SU-DHL-6 (cell line): ENCODE measurements around the gene ZFTA.

Source experiments
- H2AFZ ChIP-seq: fragments of 200-600 bp; sonication (generic); 2 replicates; pipeline ENCODE4 v1.6.1; 2014; ENCODE audit warnings: low read depth, mild to moderate bottlenecking, moderate library complexity, mixed read lengths, antibody characterized with exemption, low read length; ENCODE audit not compliant: severe bottlenecking
- H3F3A ChIP-seq: fragments of 200-600 bp; shearing (Covaris generic); 2 replicates; pipeline ENCODE4 v1.6.0; 2016; ENCODE audit warnings: antibody characterized with exemption, mild to moderate bottlenecking; ENCODE audit not compliant: insufficient read depth
- H3K27ac ChIP-seq: fragments of 200-600 bp; sonication (generic); 2 replicates; pipeline ENCODE4 v1.5.1; 2016; ENCODE audit warnings: low read depth, mild to moderate bottlenecking, low read length, moderate library complexity, mixed read lengths
- H3K27me3 ChIP-seq: fragments of 200-600 bp; sonication (generic), shearing (Covaris generic); 2 replicates; pipeline ENCODE4 v1.6.0; 2014; ENCODE audit warnings: mild to moderate bottlenecking, low read length
- H3K36me3 ChIP-seq: fragments of 200-600 bp; sonication (generic); 2 replicates; pipeline ENCODE4 v1.6.1; 2014; ENCODE audit warnings: mild to moderate bottlenecking, low read length, mixed read lengths
- H3K4me2 ChIP-seq: fragments of 300-600, 200-600 bp; shearing (Covaris generic), sonication (generic); 2 replicates; pipeline ENCODE4 v1.6.0; 2014; ENCODE audit warnings: low read length, low read depth, mild to moderate bottlenecking; ENCODE audit not compliant: poor library complexity, severe bottlenecking
- H3K4me3 ChIP-seq: fragments of 200-600 bp; sonication (generic); 2 replicates; pipeline ENCODE4 v1.5.1; 2014; ENCODE audit warnings: antibody characterized with exemption, low read length, mild to moderate bottlenecking, mixed read lengths; ENCODE audit not compliant: insufficient read depth, poor library complexity, severe bottlenecking
- H3K79me2 ChIP-seq: fragments of 200-600 bp; sonication (generic); 2 replicates; pipeline ENCODE4 v1.6.1; 2014; ENCODE audit warnings: mild to moderate bottlenecking, low read length, moderate library complexity; ENCODE audit not compliant: insufficient read depth
- H3K9ac ChIP-seq: fragments of 200-600 bp; sonication (generic); 2 replicates; pipeline ENCODE4 v1.7.0; 2014; ENCODE audit warnings: mild to moderate bottlenecking, low read length
- H3K9me2 ChIP-seq: fragments of 200-600 bp; sonication (generic); replicated peaks from 2 replicates; pipeline ENCODE4 v1.6.1; 2014; ENCODE audit warnings: low read length; ENCODE audit not compliant: insufficient read depth
- H3K9me3 ChIP-seq: fragments of 200-600 bp; sonication (generic); 2 replicates; pipeline ENCODE4 v1.6.1; 2014; ENCODE audit warnings: low read length, mixed read lengths; ENCODE audit not compliant: insufficient read depth
- H4K20me1 ChIP-seq: fragments of 200-600 bp; sonication (generic); 2 replicates; pipeline ENCODE4 v1.6.1; 2014; ENCODE audit warnings: low read depth, mild to moderate bottlenecking, antibody characterized with exemption, low read length, moderate library complexity, mixed read lengths
- EZH2phosphoT487 ChIP-seq: fragments of 200-600 bp; sonication (generic), shearing (Covaris generic); conservative IDR thresholded peaks from 2 replicates; pipeline ENCODE4 v1.6.1; 2018; ENCODE audit warnings: mild to moderate bottlenecking, antibody characterized with exemption, low read length, moderate library complexity, mixed read lengths
- TF ChIP-seq, protein P1 (sequence below): fragments of 200-600 bp; sonication (generic); IDR thresholded peaks from one replicate; pipeline ENCODE4 v1.5.1; 2017; ENCODE audit warnings: antibody characterized with exemption, mild to moderate bottlenecking, low read length, moderate library complexity; ENCODE audit not compliant: insufficient read depth, poor library complexity, severe bottlenecking

The ZFTA gene

DNA sequence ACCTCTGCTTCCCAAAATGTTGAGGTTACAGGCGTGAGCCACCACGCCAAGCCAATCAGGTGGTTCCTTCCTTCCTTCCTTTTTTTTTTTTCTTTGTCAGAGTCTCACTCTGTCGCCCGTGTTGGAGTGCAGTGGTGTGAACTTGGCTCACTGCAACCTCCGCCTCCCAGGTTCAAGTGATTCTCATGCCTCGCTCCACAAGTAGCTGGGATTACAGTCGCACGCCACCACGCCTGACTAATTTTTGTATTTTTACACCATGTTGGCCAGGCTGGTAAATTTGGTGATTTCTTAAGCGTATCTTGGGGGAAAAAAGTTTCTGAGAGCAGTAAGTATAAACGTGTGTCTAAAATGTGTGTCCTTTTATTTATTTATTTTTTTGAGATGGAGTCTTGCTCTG lies 26.5 kb upstream of the ZFTA start:
- Histone ChIP-seq H3K27ac (no peak overlapping the region), H3K4me2 (no peak overlapping the region)

DNA sequence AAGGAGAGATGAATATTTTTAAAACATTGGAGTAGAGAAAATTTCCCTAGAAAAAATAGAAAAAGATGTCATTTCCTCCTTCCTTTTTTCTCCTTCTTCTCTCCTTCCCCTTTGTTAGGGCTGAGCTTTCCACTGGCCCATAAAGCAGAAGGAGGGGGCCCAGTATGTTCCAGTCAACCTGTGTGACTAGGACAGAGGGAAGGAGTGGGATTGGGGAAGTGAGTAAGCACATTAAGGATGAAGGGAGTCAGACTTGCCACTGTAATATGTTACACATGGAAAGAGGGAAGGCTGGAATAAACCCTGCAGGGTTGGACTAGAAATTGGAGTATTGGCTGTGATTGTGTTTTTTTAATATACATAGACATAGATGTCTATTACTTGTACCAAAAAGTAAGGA lies 24.6 kb upstream of the ZFTA start:
- no peak overlapping the region for H3K27ac ChIP-seq
- 0 out of 2 replicates have a peak, but pooled peaks cover 2% of the 10 kb centered on the region for H3K36me3 ChIP-seq
- H3F3A ChIP-seq = no peaks in the 10 kb centered on the region
- no peaks in the 10 kb centered on the region for H3K79me2 ChIP-seq
- TF ChIP-seq, protein P1, sequence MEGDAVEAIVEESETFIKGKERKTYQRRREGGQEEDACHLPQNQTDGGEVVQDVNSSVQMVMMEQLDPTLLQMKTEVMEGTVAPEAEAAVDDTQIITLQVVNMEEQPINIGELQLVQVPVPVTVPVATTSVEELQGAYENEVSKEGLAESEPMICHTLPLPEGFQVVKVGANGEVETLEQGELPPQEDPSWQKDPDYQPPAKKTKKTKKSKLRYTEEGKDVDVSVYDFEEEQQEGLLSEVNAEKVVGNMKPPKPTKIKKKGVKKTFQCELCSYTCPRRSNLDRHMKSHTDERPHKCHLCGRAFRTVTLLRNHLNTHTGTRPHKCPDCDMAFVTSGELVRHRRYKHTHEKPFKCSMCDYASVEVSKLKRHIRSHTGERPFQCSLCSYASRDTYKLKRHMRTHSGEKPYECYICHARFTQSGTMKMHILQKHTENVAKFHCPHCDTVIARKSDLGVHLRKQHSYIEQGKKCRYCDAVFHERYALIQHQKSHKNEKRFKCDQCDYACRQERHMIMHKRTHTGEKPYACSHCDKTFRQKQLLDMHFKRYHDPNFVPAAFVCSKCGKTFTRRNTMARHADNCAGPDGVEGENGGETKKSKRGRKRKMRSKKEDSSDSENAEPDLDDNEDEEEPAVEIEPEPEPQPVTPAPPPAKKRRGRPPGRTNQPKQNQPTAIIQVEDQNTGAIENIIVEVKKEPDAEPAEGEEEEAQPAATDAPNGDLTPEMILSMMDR = no peak
- peaks cover 12% of the 10 kb centered on the region; the same call in 1 of the 2 replicates for H3K9me3 ChIP-seq
- no peak overlapping the region for H2AFZ ChIP-seq
- H3K4me3 ChIP-seq = no peak overlapping the region
- H4K20me1 ChIP-seq = no peaks in the 10 kb centered on the region
- H3K4me2 ChIP-seq = no peak overlapping the region
- H3K27me3 ChIP-seq = no peaks in the 10 kb centered on the region
- no peaks in the 10 kb centered on the region for H3K9me2 ChIP-seq
- no peak overlapping the region for H3K9ac ChIP-seq

More for the DNA sequence above, 26.5 kb upstream of the ZFTA start:
- Histone ChIP-seq H3K36me3 (0 out of 2 replicates have a peak, but pooled peaks cover 2% of the 10 kb centered on the region), H4K20me1 (no peaks in the 10 kb centered on the region), H3K9me3 (peaks cover 12% of the 10 kb centered on the region; the same call in 1 of the 2 replicates), H3K79me2 (no peaks in the 10 kb centered on the region), H3K9me2 (no peaks in the 10 kb centered on the region), H3F3A (no peaks in the 10 kb centered on the region), H2AFZ (no peak overlapping the region), H3K4me3 (no peak overlapping the region), H3K9ac (no peak overlapping the region), H3K27me3 (no peaks in the 10 kb centered on the region)
- TF ChIP-seq EZH2phosphoT487 = no peak
- TF ChIP-seq, protein P1 = no peak

DNA sequence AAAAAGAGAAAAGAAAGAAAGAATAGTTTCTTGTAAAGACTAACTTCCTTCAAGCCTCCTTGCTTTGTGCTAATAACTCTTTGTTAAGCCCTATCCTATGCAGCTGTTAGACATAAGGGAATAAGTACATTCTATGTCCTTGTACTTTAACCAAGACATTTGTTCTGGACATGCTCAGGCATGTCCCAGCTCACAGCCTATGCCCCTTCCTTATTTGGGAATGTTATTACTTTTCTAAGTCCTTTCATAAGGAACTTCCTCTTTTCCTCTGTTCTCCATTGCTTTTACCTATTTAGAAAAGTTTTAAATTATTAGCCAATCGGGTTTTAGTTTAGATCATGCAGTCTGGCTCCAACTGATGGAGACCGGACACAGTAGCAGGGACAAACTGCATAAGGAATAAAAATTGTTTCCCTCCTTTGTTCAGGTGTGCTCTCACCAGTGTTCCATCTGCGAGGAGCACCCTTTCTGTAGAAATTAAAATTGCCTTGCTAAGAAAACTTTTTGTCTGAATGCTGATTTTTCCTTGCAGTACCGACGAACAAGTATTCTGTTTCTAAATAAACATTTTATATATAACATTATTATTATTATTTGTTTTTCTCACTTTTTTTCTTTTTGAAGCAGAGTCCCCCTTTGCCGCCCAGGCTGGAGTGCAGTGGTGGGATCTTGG lies 23.1 kb upstream of the ZFTA start:
- Histone ChIP-seq H3K9me2 (no peaks in the 10 kb centered on the region), H3K4me2 (no peak overlapping the region), H3F3A (no peaks in the 10 kb centered on the region), H3K9me3 (peaks cover 12% of the 10 kb centered on the region; the same call in 1 of the 2 replicates), H4K20me1 (no peaks in the 10 kb centered on the region), H3K4me3 (no peak overlapping the region), H3K36me3 (0 out of 2 replicates have a peak, but pooled peaks cover 2% of the 10 kb centered on the region), H3K79me2 (no peaks in the 10 kb centered on the region), H2AFZ (no peak overlapping the region), H3K27ac (no peak overlapping the region), H3K9ac (no peak overlapping the region), H3K27me3 (no peaks in the 10 kb centered on the region)
- no peak for TF ChIP-seq EZH2phosphoT487

DNA sequence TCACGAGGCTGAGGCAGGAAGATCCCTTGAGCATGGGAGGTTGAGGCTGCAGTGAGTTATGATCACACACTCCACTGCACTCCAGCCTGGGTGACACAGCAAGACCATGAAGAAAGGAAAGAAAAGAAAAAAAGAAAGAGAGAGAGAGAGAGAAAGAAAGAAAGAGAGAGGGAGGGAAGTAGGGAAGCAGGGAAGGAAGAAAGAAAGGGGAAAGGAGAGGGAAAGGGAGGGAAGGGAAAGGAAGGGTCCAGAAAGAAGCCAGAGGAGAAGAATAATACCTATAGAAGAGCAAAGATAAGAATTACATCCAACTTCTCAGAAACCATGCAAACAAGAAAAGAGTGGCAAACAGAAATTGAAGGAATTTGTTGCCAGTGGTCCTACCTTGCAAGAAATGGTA lies 17.2 kb upstream of the ZFTA start:
- Histone ChIP-seq H3K36me3 (no peaks in the 10 kb centered on the region), H3K4me3 (no peak overlapping the region), H3K27me3 (no peaks in the 10 kb centered on the region), H3F3A (no peaks in the 10 kb centered on the region), H3K4me2 (no peak overlapping the region), H2AFZ (no peak overlapping the region), H3K27ac (no peak overlapping the region), H3K9ac (no peak overlapping the region), H3K79me2 (no peaks in the 10 kb centered on the region), H3K9me3 (no peaks in the 10 kb centered on the region), H3K9me2 (no peaks in the 10 kb centered on the region), H4K20me1 (no peaks in the 10 kb centered on the region)
- TF ChIP-seq, protein P1 = no peak
- TF ChIP-seq EZH2phosphoT487 = no peak
